Measurements from ENCODE around the gene HMSD.
"Not testable (repeated sequence)": the region's sequence is repeated elsewhere in the genome, so short reads cannot be mapped to it uniquely, and the experiment has no call there.

Gene HMSD

GRCh38 chr18:63929369-63929768 lies 19.7 kb upstream of the HMSD start:
- H3K4me1 ChIP-seq (ENCODE audit: control insufficient read depth, insufficient read depth, low read length); H3K4me3 ChIP-seq (ENCODE audit: low read depth, low read length); H3K27me3 ChIP-seq (ENCODE audit: control insufficient read depth, insufficient read depth, low read length); H3K36me3 ChIP-seq (ENCODE audit: control insufficient read depth, insufficient read depth, low read length); H3K9ac ChIP-seq (ENCODE audit: low read depth, low read length); H3K9me3 ChIP-seq (ENCODE audit: control insufficient read depth, insufficient read depth, low read length): not testable (repeated sequence)

- Histone ChIP-seq H3K9ac (ENCODE audit: low read depth, low read length) (no peak overlapping the region), H3K4me1 (ENCODE audit: control insufficient read depth, insufficient read depth, low read length) (no peaks in the 10 kb centered on the region), H3K36me3 (ENCODE audit: control insufficient read depth, insufficient read depth, low read length) (no peaks in the 10 kb centered on the region), H3K27me3 (ENCODE audit: control insufficient read depth, insufficient read depth, low read length) (peaks cover 13% of the 10 kb centered on the region), H3K4me3 (ENCODE audit: low read depth, low read length) (no peak overlapping the region), H3K9me3 (ENCODE audit: control insufficient read depth, insufficient read depth, low read length) (no peaks in the 10 kb centered on the region)
Observed at GRCh38 chr18:63930773-63931354, 18.2 kb upstream of the HMSD start.

- Histone ChIP-seq H3K9ac (ENCODE audit: low read depth, low read length) (peak overlapping the region; percentile 66), H3K9me3 (ENCODE audit: control insufficient read depth, insufficient read depth, low read length) (no peaks in the 10 kb centered on the region), H3K4me3 (ENCODE audit: low read depth, low read length) (peak overlapping the region; percentile 77), H3K27me3 (ENCODE audit: control insufficient read depth, insufficient read depth, low read length) (peaks cover 48% of the 10 kb centered on the region), H3K4me1 (ENCODE audit: control insufficient read depth, insufficient read depth, low read length) (no peaks in the 10 kb centered on the region), H3K36me3 (ENCODE audit: control insufficient read depth, insufficient read depth, low read length) (no peaks in the 10 kb centered on the region)
Observed at GRCh38 chr18:63936156-63936931, 12.8 kb upstream of the HMSD start.

- Histone ChIP-seq H3K4me3 (ENCODE audit: low read depth, low read length) (peak overlapping the region; percentile 77), H3K9ac (ENCODE audit: low read depth, low read length) (peak overlapping the region; percentile 66), H3K36me3 (ENCODE audit: control insufficient read depth, insufficient read depth, low read length) (no peaks in the 10 kb centered on the region), H3K27me3 (ENCODE audit: control insufficient read depth, insufficient read depth, low read length) (peaks cover 48% of the 10 kb centered on the region), H3K4me1 (ENCODE audit: control insufficient read depth, insufficient read depth, low read length) (no peaks in the 10 kb centered on the region), H3K9me3 (ENCODE audit: control insufficient read depth, insufficient read depth, low read length) (no peaks in the 10 kb centered on the region)
Observed at GRCh38 chr18:63936932-63937393, 12.1 kb upstream of the HMSD start.

- H3K4me3 ChIP-seq (ENCODE audit: low read depth, low read length), result peak overlapping the region; percentile 62
- no peak overlapping the region for H3K9ac ChIP-seq (ENCODE audit: low read depth, low read length)
- no peaks in the 10 kb centered on the region for H3K9me3 ChIP-seq (ENCODE audit: control insufficient read depth, insufficient read depth, low read length)
- peaks cover 48% of the 10 kb centered on the region for H3K27me3 ChIP-seq (ENCODE audit: control insufficient read depth, insufficient read depth, low read length)
- no peaks in the 10 kb centered on the region for H3K4me1 ChIP-seq (ENCODE audit: control insufficient read depth, insufficient read depth, low read length)
- no peaks in the 10 kb centered on the region for H3K36me3 ChIP-seq (ENCODE audit: control insufficient read depth, insufficient read depth, low read length)
Observed at GRCh38 chr18:63940008-63940407, 9.1 kb upstream of the HMSD start.

GRCh38 chr18:63940543-63941050 lies 8.5 kb upstream of the HMSD start:
- not testable (repeated sequence) for H3K9ac ChIP-seq (ENCODE audit: low read depth, low read length); H3K36me3 ChIP-seq (ENCODE audit: control insufficient read depth, insufficient read depth, low read length); H3K9me3 ChIP-seq (ENCODE audit: control insufficient read depth, insufficient read depth, low read length); H3K4me1 ChIP-seq (ENCODE audit: control insufficient read depth, insufficient read depth, low read length)
- Histone ChIP-seq H3K27me3 (ENCODE audit: control insufficient read depth, insufficient read depth, low read length) (peaks cover 43% of the 10 kb centered on the region), H3K4me3 (ENCODE audit: low read depth, low read length) (peak overlapping the region; percentile 62)

GRCh38 chr18:63947051-63947790 lies 1.9 kb upstream of the HMSD start:
- Histone ChIP-seq H3K9me3 (ENCODE audit: control insufficient read depth, insufficient read depth, low read length) (no peaks in the 10 kb centered on the region), H3K36me3 (ENCODE audit: control insufficient read depth, insufficient read depth, low read length) (no peaks in the 10 kb centered on the region), H3K4me1 (ENCODE audit: control insufficient read depth, insufficient read depth, low read length) (no peaks in the 10 kb centered on the region), H3K27me3 (ENCODE audit: control insufficient read depth, insufficient read depth, low read length) (peaks cover 32% of the 10 kb centered on the region), H3K9ac (ENCODE audit: low read depth, low read length) (no peak overlapping the region), H3K4me3 (ENCODE audit: low read depth, low read length) (no peak overlapping the region)

- no peaks in the 10 kb centered on the region for H3K4me1 ChIP-seq (ENCODE audit: control insufficient read depth, insufficient read depth, low read length)
- no peaks in the 10 kb centered on the region for H3K36me3 ChIP-seq (ENCODE audit: control insufficient read depth, insufficient read depth, low read length)
- H3K4me3 ChIP-seq (ENCODE audit: low read depth, low read length), result no peak overlapping the region
- peaks cover 26% of the 10 kb centered on the region for H3K27me3 ChIP-seq (ENCODE audit: control insufficient read depth, insufficient read depth, low read length)
- H3K9ac ChIP-seq (ENCODE audit: low read depth, low read length), result no peak overlapping the region
- H3K9me3 ChIP-seq (ENCODE audit: control insufficient read depth, insufficient read depth, low read length), result no peaks in the 10 kb centered on the region
Observed at GRCh38 chr18:63951302-63951705, 2.2 kb downstream of the HMSD start.

- Histone ChIP-seq H3K4me1 (ENCODE audit: control insufficient read depth, insufficient read depth, low read length) (no peaks in the 10 kb centered on the region), H3K4me3 (ENCODE audit: low read depth, low read length) (no peak overlapping the region), H3K9ac (ENCODE audit: low read depth, low read length) (no peak overlapping the region), H3K27me3 (ENCODE audit: control insufficient read depth, insufficient read depth, low read length) (peaks cover 8% of the 10 kb centered on the region), H3K36me3 (ENCODE audit: control insufficient read depth, insufficient read depth, low read length) (no peaks in the 10 kb centered on the region), H3K9me3 (ENCODE audit: control insufficient read depth, insufficient read depth, low read length) (no peaks in the 10 kb centered on the region)
Observed at GRCh38 chr18:63953811-63954210, 4.7 kb downstream of the HMSD start.

- Histone ChIP-seq H3K9me3 (ENCODE audit: control insufficient read depth, insufficient read depth, low read length) (no peaks in the 10 kb centered on the region), H3K36me3 (ENCODE audit: control insufficient read depth, insufficient read depth, low read length) (no peaks in the 10 kb centered on the region), H3K4me1 (ENCODE audit: control insufficient read depth, insufficient read depth, low read length) (no peaks in the 10 kb centered on the region), H3K4me3 (ENCODE audit: low read depth, low read length) (no peak overlapping the region), H3K9ac (ENCODE audit: low read depth, low read length) (no peak overlapping the region), H3K27me3 (ENCODE audit: control insufficient read depth, insufficient read depth, low read length) (peaks cover 4% of the 10 kb centered on the region)
Observed at GRCh38 chr18:63956755-63957154, 7.7 kb downstream of the HMSD start.

- no peak overlapping the region for H3K4me3 ChIP-seq (ENCODE audit: low read depth, low read length)
- H3K27me3 ChIP-seq (ENCODE audit: control insufficient read depth, insufficient read depth, low read length), result peaks cover 19% of the 10 kb centered on the region
- H3K4me1 ChIP-seq (ENCODE audit: control insufficient read depth, insufficient read depth, low read length), result no peaks in the 10 kb centered on the region
Observed at GRCh38 chr18:63960891-63961290, 11.8 kb downstream of the HMSD start.

More at GRCh38 chr18:63960891-63961290, 11.8 kb downstream of the HMSD start:
- H3K9ac ChIP-seq (ENCODE audit: low read depth, low read length), result no peak overlapping the region
- no peaks in the 10 kb centered on the region for H3K36me3 ChIP-seq (ENCODE audit: control insufficient read depth, insufficient read depth, low read length)
- H3K9me3 ChIP-seq (ENCODE audit: control insufficient read depth, insufficient read depth, low read length), result no peaks in the 10 kb centered on the region

Data from iPS-15b (cell line).